8988T (cell line): ENCODE measurements around the gene GTF2A1L.
"Not testable (repeated sequence)": the region's sequence is repeated elsewhere in the genome, so short reads cannot be mapped to it uniquely, and the experiment has no call there.

Source experiments
- DNase-seq: peaks from one replicate; pipeline ENCODE4 v3.0.0; 2011

Gene GTF2A1L

DNA sequence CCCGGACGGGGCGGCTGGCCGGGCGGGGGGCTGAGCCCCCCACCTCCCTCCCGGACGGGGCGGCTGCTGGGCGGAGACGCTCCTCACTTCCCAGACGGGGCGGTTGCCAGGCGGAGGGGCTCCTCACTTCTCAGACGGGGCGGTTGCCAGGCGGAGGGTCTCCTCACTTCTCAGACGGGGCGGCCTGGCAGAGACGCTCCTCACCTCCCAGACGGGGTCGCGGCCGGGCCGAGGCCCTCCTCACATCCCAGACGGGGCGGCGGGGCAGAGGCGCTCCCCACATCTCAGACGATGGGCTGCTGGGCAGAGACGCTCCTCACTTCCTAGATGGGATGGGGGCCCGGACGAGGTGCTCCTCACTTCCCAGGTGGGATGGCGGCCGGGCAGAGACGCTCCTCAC is 3.1 kb upstream of the GTF2A1L start:
- DNase-seq = not testable (repeated sequence)

DNA sequence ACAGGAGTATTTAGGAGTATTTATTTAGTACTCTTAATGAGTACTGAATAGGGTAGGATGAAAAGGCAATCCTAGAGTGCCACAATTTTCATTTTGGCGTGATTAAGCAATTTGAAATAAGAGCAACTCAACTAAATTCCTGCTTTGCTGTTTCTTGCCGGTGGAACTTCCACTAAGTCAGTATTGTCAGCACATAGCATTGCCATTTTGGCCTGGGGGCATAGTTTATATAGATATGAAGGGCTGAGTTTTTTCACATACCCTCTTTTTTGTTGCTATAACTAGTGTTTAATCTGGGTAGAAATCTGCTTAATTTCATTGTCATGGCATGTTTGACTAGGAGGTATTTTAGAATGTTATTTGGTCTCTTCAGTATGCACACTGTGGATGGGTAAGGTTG is 1.9 kb downstream of the GTF2A1L start:
- no peak for DNase-seq

DNA sequence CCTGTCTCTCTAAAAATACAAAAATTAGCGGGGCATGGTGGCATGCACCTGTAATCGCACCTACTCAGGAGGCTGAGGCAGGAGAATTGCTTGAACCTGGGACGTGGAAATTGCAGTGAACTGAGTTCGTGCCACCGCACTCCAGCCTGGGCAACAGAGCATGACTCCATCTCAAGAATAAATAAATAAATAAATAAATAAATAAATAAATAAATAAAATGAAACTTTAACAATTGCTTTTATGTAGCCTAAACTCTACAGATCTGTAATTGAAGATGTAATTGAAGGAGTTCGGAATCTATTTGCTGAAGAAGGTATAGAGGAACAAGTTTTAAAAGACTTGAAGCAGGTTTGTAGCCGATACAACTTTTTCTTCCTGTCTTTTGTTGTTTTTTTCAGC is 2.9 kb downstream of the GTF2A1L start:
- DNase-seq = no peak

DNA sequence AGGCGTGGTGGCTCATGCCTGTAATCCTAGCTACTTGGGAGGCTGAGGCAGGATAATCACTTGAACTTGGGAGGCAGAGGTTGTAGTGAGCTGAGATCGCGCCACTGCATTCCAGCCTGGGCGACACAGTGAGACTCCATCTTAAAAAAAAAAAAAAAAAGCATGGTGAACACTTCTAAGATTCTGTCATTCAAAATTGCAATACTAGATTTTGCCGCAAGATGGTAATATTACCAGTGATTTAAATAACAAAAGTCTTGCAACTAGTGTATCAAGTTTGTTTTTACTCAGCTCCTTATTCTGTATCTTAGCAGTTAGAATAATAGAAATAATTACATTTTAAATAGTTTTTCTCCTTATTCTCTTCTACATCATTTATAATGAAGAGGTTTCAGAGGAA is 5.0 kb downstream of the GTF2A1L start:
- DNase-seq = not testable (repeated sequence)

DNA sequence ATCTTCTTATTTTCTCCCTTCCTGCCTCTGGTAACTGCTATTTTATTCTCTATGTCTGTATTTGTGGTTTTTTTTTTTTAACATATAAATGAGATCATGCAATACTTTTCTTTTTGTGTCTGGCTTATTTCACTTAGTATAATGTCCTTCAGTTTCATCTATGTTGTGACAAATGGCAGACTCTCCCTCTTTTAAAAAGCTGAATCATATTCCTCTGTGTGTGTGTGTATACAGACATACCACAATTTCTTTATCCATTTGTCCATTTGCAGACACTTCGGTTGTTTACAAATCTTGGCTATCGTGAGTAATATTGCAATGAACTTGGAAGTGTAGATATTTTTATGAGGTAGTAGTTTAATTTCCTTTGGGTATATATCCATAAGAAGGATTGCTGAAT is 7.0 kb downstream of the GTF2A1L start:
- no peak for DNase-seq

DNA sequence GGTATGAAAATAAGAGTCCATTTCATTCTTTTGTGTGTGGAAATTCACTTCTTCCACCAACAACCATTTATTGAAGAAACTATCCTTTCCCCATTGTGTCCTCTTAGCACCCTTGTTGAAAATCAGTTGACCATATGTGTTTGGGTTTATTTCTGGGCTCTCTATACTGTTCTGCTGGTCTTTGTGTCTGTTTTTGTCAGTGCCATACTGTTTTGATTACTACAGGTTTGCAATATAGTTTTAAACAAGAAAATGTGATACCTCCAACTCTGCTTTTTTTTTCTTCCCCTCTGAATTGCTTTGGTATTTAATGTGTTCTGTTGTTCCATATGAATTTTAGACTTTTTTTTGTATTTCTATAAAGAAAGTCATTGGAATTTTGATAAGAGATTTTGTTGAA is 8.4 kb downstream of the GTF2A1L start:
- DNase-seq = no peak

DNA sequence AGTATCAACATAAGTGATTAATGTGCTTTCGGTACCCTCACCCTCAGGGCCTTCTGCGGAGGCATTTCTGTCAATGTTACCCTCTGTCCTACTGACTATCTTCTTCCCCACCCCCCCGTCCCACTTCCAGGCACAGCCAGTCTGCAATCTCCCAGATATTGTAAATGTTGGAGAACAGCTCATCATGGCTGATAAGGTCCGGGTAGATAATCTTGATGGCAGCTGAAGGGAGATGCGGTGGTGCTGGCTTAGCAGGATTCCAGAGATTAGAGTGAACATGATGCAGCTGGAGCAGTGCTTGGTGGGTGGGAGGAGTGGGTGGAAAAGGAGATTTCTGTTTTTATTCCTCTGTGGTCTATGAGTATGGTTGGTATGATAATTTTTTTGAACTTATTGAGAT is 15.5 kb downstream of the GTF2A1L start:
- DNase-seq = no peak

DNA sequence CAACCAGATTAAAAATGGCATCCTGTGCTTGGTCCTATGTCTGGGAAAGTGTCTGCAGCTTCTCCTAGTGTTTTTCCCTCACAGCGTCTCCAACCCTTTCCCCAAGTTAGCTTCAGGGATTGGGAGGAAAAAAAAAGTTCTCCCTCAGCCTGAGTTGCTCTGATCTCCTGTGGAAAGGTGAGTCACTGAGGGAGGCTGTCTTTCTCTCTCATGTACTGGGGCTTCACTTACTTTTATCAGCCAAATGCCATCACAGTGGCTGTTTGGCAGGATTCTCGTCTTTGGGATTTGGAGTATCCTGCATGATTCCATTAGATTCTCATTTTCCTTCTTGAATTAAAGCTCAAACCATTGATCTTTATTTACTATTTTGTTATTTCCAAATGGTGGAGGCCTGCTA is 18.1 kb downstream of the GTF2A1L start:
- DNase-seq = no peak

DNA sequence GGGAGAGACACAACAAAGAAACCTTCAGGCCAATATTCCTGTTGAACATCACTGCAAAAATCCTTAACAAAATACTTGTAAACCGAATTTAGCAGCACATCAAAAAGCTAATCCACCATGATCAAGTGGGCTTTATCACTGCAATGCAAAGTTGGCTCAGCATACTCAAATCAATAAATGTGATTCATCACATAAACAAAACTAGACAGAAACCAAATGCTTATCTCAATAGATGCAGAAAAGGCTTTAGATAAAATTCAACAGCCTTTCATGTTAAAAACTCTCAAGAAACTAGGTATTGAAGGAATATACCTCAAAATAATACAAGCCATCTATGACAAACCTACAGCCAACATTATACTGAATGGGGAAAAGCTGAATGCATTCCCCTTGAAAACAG is 20.6 kb downstream of the GTF2A1L start:
- no peak for DNase-seq

DNA sequence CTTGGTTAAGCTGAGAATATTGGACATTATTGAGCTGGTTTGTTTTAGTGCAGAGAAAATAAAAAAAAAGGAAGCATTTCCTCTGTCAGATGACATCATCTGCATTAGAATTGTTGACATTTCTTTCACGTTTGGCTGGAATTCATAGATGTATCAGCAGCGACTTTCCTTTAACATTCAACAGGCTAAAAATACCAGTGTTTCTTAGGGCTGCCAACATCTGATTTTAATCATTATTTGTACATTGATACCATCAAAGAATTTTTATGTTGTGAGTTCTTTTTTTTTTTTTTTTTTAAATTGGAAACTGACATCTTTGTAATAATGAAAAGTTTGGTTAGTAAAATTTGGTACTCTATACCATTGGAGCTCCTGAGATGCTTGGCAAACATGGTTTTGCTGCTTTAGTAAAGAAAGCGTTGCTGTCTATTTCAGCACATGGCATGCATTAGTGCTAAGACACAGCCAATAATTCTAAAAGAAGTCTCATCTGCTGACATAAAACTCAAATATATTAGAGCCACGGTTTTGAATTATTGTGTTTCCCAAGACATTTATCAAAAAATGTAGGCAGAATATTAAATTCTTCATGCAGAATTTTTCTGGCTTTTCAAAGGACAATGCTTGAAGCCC is 33.6 kb downstream of the GTF2A1L start:
- DNase-seq = no peak

DNA sequence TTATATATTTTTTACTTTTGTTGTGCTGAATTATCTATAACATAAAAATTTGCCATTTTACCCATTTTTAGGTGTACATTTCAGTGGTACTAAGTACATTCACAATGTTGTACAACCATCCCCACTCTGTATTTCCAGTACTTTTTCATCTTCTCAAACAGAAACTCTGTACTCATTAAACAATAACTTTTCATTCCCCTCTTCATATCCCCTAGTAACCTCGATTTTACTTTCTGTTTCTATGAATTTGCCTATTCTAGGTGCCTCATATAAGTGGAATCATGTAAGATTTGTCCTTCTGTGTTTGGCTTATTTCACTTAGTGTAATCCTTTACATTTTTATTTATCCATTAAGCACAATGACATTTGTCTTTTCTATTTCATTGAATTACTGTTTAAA is 51.3 kb downstream of the GTF2A1L start:
- DNase-seq = no peak

DNA sequence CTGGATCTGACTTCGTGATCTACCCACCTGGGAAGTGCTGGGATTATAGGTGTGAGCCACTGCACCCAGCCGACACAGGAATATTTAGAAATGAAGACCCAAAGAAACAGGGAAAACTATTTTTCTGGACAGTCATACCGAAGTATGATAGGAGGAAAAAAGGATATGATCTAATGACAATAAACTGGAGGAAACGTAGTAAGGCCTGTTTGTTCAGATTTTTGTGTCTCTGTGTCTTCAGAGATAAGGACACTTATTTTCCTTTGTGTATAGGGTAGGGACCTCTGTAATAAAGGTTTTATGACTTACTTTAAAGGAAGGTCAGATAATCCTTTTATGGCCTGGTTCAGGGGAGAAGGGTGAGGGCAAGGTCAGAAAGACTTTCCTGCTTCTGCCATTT is 55.9 kb downstream of the GTF2A1L start:
- no peak for DNase-seq

DNA sequence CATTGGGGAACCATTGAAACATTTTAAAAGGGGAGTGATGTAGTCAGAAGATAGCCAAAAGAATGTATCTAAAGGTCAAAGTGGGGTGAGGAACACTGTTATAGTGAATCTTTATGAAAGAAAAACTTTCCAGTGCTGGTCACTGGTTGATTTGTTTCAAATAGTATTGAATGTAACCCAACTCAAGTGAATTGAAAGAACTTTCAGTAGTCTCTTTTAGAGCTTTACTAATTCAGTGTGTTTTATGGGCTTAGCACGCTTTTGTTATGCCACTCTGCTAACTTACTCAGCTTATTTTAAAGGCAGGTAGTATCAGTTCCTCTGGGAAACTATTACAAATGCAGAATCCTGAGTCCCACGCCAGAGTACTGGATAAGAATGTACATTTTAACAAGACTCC is 57.3 kb downstream of the GTF2A1L start:
- no peak for DNase-seq

DNA sequence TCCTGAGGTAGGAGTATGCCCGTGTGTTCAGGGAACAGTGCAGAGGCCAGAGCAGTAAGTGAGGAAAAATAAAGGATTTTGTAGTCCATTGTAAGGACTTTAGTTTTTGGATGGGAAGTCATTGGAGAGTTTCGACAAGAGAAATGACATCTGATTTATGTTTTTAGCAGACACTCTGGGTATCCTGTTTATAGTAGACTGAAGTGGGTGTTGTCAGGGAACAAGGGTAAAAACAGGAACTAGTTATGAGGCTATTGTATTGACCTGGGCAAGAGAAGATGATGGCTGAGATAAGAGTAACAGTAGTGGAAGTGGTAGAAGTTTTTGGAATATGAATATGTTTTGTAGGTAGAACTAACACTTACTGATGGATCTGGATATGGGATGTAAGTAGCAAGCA is 59.8 kb downstream of the GTF2A1L start:
- DNase-seq = no peak

DNA sequence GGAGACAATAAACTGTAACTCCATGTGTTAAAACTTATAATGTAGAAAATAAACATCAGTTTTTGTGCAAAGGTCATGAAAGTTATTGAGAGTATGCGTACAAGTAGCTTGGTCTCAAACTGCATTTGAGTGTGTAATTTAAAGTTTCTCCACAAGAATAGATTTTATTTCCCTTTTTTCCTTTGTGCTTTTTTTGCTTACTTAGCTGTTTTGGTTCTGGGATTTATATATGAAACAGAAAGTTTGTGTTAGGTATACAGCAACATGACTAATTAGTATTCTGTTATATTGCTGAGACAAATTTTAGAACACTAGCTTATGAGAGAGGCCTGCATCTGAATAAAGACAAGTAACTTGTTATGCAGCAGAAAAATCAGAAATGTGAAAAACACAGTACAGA is 67.5 kb downstream of the GTF2A1L start:
- DNase-seq = no peak

DNA sequence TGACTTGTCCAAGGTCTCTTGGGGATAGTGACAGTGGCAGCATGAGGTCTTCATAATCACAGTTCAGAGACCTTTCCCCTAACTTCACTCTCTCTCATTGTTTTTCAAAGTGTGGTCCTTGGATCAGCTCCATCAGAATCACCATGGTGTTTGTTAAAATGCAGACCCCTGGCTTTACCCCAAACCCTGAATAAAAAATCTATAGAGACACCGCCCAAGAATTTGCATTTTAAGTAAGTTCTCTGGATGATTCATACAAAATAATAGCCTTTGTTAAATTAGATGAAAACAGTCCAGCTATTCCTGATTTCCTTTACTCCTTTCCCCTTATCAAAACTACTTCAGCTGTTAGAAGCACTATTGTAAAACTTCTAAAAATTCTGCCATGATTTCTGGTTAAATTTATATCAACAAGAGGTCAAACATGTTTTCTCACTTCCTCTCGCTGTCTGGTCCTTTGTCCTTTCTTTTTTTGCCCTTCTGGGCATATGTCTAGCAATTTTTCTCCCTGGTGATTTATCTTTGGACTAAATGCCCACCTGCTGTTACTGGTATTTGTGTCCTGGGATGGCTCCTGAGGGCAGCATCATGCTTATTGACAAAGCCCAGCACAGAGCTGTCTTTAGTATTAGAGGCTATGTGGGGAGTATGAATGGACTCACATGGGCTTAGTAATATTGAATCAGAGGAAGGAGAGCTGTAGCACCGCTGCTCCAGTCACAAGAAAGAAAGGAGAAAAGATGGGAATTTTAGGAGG is 74.5 kb downstream of the GTF2A1L start:
- no peak for DNase-seq

DNA sequence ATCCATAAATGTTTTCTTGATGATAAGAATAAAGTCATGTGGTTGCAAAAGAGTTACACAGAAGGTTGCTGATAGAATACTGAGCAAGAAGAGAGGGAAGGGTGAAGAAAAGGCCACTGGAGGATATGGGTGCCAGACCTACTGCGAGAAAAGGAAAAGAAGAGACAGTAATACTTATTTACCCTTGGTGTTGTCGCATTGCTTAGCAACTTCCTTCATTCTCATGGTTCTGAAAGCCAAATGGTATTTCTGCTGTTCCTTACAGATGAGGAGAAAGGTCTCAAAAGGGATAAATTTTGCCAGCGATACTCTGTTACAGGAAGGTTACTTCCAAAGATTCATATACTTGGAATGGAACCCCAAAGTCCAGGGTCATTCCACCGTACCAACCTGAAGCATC is 75.4 kb downstream of the GTF2A1L start:
- no peak for DNase-seq

DNA sequence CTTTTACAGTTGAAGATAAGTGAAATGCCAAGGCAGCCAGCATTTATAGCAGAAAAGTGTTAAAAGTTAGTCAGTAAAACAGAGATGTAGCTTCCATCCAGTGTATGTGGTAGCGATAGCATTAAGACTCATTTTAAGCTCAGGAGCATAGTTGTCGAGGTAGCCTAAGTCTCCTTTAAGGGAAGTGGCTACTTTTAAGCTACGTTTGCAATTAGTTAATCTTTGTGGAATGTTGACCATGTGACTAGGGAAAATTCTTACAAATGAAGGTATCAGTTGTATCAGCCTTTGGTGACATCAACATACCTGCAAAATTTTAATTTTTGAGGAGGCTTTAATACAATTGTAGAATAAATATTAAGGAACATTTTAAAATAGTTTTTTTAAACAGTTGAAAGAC is 76.0 kb downstream of the GTF2A1L start:
- no peak for DNase-seq

DNA sequence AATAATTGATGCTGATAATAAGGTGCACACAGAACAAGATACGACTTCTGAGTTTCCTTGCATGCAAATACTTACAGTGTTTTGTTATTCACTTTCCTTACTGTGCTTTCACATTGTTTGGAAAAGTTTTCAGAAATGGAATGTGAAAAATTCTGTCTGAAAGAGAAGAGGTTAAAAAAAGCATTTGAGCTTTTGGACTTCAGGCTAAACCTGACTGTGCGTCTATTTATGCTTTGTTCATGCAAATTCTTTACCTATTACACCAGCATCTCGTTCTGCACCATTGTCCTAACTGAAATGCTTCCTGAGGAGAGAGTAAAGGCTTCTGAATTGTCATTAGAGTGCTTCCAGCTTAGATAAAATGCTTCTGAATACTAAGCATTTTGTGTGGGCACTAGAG is 76.5 kb downstream of the GTF2A1L start:
- DNase-seq = no peak

DNA sequence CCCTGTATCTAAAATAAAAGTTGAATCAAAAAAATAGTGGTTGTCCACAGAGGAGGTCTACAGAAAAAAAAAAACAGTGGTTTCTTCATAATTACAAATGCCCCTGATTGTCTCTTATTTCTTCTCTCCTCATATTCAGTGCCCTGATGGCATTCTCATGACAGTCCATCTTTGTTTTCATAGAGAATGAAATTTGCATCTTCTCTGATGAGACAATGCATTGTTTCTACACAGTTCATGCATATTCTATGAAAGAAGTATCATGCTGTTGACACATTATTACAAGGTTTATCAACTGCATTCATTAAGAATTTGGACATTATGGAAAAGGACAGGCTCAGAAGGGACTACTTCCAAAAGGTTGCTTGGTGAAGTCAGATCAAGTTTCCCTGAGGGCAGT is 78.3 kb downstream of the GTF2A1L start:
- DNase-seq = no peak

DNA sequence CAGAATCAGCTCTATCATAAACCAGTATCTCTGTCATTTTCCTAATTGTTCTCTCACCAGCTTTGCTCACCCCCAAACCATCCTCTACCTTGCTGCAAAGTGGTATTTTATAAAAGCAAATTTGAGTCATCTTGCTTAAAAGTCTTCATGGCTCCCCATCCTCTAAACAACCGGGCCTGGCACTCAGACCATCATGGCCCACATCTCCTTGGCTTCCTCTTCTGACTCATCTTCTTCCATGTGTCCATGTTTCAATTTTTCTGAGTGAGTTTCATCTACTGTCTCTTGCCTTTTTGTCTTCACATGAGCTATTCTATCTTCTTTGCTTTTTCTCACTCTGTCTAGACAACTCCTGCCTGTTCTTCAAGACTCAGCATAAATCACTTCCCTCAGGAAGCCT is 79.2 kb downstream of the GTF2A1L start:
- no peak for DNase-seq

DNA sequence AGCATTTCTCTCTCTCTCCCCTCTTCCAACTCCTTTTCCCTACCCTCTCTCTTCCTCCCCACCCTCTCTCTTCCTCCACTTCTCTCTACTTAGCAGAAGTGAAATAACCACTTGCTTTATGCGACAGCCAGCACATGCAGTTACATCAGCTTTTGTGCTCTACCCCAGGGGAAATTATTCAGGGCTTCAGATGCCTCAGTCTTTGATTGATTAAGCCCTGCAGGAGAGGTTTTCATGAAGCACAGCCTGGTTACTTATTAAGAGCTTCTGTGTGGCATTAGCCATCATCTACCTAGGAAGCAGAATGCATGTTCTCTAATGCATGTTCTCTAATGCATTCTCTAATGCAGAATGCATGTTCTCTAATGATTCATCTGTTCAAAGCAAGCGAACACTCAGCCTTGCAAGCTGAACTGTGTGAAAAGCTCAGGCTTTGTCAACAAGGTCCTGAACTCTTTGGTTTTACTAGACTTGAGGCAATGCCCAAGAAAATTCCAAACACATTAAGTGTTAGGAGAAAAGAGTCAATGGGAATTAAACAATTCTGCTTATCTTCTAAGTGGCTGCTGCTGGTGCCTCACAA is 81.8 kb downstream of the GTF2A1L start:
- no peak for DNase-seq

DNA sequence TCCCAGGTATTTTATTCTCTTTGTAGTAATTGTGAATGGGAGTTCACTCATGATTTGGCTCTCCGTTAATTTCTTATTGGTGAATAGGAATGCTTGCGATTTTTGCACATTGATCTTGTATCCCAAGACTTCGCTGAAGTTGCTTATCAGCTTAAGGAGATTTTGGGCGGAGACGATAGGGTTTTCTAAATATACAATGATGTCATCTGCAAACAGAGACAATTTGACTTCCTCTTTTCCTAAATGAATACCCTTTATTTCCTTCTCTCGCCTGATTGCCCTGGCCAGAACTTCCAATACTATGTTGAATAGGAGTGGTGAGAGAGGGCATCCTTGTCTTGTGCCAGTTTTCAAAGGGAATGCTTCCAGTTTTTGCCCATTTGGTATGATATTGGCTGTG is 86.0 kb downstream of the GTF2A1L start:
- not testable (repeated sequence) for DNase-seq

DNA sequence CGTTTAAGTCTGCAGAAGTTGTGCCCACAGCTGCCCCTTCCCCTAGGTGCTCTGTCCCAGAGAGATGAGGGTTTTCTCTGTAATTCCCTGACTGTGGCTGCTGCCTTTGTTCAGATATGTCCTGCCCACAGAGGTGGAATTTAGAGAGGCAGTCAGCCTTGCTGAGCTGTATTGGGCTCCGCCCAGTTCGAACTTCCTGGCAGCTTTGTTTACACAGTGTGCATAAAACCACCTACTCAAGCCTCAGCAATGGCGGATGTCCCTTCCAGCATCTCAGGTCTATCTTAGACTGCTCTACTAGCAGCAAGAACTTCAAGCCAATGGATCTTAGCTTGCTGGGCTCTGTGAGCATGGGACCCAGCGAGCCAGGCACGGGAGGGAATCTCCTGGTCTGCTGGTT is 89.8 kb downstream of the GTF2A1L start:
- no peak for DNase-seq
